Measurements from ENCODE around the gene NDUFA13.

NDUFA13 gene

DNA sequence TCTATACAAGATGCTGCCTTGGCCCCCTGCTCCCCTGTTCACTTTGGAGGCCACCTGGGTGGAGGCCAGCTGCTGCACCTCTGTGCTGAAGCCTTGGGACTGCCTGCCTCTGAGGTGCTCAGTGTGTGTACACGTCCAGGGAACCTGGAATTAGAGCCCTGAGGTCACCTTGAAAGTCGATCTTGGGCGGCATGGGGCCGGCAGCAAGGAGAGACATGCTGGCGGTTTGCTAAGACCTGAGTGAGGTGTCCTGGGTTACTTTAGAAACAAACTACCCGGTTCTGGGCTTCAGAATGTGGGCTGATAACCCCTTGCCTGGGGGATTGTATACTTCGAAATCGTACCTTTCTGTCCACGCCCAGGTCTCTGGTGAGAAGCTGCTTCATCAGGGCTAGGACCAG, 26.2 kb upstream of the NDUFA13 start:
- no peak for DNase-seq

DNA sequence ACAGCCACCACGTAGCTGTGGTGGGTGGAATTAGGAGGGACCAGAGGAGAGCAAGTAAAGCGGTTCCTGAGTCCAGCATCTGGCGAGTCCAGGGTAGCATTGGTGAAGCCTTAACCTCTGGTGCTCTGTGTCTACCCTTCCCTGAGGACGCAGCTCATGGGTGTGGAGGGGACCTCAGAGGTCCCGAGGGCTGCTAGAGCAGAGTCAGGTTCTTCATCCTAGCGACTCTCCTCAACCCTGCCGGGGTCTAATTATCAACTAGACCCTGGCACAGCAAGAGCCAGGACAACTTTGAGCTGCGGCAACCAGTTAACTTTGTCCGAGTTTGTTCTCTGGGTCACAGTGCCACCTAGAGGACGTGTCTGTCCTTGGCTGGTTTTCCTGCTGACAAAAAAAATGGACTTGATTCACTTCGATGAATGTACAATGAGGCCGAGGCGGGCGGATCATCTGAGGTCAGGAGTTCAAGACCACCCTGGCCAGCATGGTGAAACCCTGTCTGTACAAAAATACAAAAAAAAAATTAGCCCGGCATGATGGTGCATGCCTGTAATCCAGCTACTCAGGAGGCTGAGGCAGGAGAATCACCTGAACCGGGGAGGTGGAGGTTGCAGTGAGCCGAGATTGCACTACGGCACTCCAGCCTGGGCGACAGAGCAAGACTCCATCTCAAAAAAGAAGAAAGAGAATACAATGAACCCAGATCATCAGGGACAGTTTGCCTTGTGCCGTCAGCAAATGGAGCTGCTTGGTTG, 25.6 kb upstream of the NDUFA13 start:
- peak; percentile 75 for DNase-seq

DNA sequence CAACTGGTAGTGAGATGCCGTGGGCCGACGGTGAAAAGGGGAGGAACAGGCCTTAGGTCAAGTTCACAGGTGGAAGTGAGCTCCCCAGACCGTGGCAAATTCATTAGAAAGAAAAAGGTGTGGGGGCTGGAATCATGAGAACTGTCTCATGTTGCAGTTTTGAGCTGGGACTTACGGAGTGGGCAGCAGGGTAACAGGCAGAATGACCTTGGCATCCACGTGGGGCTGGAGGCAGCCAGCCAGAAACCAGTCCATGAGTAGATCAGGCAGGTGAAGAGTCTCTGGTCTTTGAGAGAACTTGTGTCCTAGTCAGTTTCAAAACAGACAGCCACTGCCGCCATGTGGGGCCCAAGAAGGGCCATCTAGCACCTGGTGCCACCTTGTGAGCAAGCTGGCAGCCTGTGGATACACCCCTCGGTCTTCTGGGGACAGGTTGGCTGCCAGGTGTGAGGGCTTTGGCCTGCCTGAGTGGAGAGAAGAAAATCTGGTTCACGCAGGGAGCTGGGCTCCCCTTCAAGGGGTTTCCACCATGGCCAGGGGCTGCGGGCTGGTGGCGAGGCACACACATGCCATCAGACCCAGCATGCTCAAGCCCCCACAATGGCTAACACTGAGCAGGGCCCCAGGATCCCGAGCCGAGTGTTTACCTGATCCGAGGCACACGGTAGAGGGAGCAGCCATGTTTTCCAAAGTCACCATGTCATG, 24.6 kb upstream of the NDUFA13 start:
- DNase-seq: no peak

DNA sequence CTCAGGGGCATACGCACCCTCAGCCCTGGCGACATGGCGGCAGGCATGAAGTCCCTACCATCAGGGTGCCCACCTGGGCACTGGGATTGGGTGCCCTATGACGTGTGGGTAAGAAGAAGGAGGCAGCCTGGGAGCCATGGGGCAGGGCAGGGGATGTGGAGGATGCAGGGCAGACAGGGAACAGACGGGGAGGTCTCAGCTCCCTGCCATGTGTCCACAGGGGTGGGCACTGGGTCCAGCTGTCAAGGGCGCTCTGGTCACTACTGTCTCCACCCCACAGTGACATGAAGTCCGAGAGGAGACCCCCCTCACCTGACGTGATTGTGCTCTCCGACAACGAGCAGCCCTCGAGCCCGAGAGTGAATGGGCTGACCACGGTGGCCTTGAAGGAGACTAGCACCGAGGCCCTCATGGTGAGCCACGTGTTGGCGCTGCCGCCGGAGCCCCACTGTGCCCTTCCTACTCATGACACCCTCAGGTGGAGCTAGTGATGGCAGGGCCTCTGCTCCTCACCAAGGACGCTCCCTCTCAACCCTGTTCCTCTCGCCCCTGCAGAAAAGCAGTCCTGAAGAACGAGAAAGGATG, 23.9 kb upstream of the NDUFA13 start:
- no peak for DNase-seq

DNA sequence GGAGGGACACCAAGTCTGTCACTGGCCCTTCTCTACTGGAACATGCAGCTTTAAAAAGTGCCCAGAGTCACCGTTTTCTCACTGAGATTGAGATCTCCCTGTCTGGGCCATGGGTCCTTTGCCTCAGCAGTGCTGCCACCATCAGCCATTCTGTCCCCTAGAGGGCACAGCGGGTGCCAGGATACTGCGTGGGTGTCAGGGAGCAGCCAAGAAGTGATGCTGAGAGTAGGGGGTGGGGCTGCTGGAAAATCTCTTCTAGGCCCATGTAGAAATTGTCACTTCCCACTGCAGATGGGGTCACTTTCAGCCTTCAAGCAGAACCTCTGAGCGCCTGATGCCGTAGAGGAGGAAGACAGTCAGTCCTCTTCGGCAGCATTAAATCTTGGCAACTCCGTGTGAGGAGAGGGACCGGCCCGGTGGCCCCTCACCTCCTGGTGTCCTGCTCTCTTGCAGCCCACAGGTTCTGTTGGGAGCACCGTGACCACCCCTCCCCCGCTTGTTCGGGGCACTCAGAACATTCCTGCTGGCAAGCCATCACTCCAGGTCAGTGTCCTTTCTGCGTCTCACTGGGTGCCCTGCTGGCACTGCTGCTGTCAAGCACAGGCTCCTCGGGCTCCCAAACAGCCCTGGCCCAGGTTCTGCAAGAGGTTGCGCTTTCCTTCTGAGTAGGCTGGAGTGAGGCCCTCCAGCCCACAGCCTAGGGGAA, 22.0 kb upstream of the NDUFA13 start:
- DNase-seq: no peak

DNA sequence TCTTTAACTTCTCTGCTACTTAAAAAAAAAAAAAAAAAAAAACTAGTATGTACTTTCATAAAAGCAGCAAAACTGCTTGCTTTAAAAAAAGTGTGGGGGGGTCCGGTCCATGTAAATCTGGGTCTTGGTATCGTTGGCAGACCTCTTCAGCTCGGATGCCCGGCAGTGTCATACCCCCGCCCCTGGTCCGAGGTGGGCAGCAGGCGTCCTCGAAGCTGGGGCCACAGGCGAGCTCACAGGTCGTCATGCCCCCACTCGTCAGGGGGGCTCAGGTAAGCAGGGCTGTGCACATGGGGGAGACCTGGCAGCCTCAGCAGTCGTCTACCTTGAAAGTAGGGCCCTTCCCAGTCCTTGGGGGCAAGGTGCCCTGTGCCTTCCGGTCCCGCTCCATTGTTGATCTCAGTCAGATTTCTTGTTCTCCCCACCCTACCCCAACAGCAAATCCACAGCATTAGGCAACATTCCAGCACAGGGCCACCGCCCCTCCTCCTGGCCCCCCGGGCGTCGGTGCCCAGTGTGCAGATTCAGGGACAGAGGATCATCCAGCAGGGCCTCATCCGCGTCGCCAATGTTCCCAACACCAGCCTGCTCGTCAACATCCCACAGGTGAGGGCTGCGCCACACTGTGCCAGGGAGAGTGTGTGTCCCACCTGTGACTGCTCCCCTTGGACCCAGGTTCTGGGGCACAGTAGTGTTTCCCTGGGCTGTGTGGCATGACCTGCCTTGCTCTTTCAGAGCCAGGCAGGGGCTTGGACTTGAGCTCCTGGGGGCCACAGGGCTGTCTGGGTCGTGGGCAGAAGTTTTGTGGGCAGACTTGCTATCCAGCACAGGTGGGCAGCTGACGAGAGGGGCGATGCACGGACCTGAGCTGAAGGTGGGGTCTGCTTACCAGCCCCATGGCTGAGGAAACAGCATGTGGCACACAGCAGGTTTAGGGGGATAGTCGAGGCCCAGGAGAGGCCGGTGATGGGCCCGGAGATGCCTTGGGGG, 20.1 kb upstream of the NDUFA13 start:
- DNase-seq: no peak

DNA sequence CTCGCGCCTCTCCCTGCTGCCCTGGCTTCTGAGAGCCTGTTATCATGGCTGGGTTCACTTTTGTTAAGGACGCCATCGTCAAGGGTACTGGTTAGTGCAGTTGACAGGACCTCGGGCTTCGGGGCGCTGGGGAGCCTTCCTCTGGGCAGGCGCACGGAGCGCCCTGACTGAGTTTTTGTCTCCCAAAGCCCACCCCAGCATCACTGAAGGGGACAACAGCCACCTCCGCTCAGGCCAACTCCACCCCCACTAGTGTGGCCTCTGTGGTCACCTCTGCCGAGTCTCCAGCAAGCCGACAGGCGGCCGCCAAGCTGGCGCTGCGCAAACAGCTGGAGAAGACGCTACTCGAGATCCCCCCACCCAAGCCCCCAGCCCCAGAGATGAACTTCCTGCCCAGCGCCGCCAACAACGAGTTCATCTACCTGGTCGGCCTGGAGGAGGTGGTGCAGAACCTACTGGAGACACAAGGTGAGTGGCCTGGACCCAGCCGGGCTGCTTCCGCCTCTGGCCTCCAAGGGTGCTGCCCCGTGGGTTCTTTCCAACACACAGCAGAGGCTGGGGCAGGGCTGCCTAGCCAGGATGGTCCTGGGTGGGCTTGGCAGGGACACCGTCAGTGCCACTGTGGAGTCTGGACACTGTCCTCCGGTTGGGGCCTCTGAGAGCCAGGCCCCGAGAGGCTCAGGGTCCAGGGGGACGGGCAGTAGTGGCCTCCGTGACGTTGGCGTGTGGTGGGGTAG, 17.6 kb upstream of the NDUFA13 start:
- DNase-seq: no peak

DNA sequence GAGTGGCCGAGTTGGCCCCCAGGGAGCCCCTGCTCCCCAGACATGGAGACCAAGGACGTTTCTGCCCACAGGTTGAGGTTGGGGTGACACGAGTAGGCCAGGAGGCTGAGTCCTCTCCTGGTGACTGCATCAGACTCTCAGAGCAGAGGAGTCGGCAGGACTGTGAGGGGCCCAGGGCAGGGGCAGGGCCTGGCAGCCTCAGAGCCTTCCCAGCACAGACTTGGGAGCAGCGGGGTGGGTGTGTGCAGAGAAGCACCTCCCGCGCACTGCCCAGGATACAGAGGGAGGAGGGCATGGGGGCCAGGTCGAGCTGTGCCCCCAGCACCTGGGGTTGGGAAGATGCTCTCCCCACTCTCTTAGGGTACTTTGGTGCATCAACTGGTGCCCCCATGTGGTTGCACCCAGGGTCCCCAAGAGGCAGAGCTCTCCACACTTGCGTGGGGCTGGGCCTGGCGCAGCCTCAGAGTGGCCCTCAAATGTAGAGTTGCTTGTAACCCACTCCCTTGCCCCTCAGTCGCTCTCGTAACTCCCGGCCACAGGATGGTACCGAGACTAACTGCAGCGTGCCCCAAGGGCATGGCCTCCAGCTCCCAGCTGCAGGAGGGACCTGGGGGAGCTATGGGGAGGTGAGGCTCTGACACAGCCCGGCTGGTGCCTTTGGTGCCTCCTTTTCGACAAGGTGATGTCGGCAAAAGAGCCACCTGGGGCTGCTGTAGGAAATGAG, 16.6 kb upstream of the NDUFA13 start:
- DNase-seq: no peak

DNA sequence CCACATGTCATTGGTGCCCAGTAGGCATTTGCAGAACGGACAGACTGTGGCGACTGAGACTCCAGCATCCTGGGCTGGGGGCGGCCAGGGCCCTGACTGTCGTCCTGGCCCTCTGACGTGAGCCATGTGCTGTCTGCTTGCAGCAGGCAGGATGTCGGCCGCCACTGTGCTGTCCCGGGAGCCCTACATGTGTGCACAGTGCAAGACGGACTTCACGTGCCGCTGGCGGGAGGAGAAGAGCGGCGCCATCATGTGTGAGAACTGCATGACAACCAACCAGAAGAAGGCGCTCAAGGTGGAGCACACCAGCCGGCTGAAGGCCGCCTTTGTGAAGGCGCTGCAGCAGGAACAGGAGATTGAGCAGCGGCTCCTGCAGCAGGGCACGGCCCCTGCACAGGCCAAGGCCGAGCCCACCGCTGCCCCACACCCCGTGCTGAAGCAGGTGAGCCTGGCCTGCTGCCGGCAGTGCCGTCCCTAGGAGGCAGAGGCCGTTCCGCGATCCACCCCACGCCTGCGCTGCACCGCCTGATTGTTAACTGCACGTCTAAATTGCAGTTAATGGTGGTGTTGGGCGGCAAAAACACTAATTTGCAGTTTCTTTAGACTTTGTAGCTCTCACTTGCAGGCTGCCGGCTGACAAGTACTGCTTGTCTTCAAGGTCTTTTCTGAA, 14.9 kb upstream of the NDUFA13 start:
- DNase-seq: no peak

DNA sequence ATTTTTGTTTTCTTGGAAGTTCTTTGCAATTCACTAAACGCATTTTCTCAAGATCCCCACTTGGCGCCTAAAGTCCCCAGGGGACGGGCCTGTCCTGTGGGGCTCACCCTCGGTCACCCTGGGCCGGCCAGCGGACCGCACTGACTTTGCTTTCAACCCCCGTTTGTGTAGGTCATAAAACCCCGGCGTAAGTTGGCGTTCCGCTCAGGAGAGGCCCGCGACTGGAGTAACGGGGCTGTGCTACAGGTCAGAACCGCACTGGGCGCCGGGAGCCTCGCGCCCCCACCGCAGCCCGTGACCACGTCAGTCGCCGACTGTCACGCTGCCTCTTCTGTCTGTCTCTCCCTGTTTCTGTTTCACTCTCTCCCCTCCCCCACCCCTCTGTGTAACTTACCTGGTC, 14.2 kb upstream of the NDUFA13 start:
- DNase-seq: no peak

DNA sequence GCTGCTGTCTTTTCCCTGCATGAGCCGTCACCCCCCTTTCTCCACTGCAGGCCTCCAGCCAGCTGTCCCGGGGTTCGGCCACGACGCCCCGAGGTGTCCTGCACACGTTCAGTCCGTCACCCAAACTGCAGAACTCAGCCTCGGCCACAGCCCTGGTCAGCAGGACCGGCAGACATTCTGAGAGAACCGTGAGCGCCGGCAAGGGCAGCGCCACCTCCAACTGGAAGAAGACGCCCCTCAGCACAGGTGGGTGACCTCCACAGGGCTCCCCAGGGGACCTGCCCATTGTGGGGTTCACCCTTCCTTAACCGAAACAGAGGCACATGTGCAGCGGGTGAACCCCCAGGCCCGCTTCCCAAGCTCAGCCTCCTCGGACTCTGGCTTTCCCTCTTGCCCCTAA, 13.7 kb upstream of the NDUFA13 start:
- no peak for DNase-seq

DNA sequence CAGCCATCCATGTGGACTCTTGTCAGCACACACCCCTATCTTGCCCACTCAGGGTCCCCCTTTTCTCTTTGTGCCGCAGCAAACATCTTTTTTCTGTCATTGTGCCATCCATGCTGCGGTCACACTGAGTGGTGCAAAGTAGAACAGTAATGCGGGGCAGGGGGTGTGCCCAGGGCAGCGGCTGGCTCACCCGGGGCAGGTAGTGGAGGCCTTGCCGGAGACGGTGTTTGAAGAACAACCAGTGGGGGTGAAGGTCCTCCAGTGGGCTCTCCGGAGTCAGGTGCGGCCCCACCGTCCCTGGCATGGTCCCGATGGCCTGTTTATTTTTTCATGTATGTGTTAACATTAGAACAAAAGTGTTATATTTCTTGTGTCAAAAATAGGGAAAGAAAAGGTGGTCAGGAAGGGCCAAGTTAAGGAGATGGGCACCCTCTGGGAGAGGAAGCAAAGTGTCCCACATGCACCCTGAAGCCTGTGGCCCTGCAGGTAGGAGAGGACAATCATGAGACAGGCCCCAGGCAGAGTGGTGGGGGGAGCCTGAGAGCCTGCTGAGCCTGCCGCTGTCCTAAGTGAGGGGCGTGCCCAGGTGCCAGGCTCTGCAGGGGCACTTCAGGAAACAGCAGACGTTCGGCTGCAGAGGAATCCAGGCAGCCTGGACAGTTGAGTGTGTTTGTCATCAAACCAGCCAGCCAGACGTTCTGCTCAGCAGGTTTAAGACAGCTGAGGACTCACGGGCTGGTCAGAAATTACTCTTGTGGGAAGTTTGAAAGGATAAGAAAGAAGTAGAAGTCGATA, 13.0 kb upstream of the NDUFA13 start:
- DNase-seq: no peak

DNA sequence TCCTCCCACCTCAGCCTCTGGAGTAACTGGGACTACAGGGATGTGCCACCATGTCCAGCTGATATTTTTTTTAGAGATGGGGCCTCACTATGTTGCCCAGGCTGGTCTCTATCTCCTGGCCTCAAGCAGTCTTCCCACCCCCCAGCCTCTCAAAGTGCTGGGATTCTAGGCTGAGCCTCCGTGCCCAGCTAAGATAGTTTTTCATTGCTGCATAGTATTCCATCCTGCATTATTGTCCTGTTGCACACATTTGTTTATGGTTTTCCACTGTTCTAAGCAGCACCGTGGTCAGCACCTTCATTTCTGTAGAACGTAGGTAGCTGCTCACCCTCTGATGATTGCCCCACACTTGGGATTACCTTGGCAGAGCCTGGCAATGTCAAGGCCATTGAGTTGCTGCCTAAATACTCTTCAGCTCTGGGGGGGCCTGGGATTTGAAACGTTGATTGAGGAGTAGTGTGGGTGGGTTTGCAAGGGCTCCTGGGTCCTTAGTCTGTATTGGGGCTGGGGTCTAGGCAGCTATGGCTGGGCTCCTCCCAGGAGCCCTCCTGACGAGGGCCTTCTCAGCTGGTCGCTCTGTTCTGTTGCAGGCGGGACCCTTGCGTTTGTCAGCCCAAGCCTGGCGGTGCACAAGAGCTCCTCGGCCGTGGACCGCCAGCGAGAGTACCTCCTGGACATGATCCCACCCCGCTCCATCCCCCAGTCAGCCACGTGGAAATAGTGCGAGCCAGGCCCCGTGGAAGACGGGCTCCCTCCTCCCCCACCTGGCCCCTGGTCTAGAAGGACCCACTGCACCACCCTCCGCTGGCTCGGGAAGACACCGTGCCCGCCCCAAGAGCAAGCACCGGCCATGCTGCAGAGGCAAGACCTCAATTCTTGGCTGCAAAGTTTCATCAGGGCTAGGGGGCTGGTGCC, 11.0 kb upstream of the NDUFA13 start:
- no peak for DNase-seq

DNA sequence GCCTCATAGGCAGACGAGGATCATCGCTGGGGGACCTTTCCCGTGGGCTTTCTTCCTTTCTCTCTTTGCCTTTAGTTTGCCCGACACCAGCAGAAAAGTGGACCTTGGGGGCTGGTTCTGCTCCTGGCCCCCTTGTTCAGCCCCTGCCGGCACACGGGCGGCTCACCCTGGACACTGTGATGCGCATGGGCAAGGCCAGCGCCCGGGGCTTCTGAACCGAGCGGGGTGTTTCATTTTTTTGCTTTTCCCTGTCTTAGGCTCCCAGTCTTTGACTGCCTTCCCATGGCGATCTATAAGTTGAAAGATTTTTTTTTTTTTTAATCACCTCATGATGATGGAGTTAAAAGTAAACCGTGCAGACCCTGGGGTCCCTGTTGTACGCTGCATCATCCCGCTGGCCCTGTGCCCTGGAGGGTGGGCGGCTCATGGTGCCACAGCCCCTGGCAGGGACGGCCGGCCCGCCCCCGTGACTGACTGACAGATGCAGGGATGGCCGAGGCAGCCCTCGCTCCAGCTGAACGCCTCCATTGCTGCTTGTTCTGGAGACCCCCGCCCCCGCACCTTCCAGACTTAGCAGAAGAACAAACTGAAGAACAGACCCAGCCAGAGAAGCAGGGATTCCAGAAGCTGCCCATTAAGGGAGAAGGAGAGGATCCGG, 10.2 kb upstream of the NDUFA13 start:
- no peak for DNase-seq

DNA sequence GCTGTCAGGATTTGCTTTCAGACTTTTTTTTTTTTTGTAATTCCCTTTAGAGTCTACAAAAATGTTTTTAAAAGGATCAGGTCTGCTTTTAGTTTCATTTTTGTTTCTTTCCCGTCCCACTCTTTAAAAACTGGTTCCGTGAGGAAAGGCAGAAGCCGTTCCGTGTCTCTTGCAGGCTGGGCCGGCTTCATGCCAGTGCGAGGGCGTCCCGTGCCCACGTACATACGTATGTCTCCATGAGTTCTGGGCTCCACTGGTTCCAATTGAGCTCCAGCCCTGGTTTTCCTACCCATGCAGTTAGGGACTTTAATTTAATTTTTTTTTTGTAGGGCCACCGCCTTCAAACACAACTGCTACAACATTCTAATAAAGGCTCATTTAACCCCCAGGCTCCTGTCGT, 9.4 kb upstream of the NDUFA13 start:
- DNase-seq: no peak

DNA sequence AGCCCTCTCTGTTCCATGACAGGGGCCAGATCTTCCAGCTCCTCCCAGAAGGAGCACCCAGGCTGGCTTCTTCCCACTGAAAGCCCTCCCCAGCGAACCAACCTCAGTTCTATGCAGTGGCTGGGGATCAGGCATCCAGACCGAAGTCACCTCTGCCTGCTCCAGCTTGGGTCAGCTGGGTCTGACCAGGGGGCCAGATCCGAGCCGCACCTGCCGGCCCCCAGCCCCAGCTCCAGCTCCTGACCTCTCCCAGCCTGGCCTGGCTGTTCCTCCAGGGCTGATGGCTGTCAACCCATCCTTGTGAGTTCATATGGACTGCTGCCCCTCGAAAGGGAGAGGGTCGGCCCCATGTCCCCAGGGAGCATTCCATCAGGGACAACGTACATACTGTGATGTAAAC, 8.7 kb upstream of the NDUFA13 start:
- DNase-seq: no peak

DNA sequence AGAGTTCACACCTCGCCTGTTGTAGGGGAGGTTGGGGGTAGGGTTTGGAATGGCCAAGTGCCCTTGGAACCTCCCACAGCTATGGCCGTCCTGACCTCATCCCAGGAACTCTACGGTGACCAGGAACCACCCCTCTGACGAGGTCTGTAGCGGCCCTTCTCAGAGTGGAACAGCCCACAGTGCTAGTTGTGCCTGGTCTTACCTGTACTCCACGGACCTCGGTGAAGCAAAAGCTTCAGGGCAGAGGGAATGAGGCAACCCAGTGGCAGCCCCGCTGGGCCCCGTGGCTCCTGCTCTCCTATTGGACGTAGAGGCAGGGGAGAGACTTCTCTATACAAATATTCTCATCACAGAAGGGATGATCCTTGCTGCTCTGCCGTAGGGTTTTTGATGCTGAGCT, 7.8 kb upstream of the NDUFA13 start:
- DNase-seq: no peak

DNA sequence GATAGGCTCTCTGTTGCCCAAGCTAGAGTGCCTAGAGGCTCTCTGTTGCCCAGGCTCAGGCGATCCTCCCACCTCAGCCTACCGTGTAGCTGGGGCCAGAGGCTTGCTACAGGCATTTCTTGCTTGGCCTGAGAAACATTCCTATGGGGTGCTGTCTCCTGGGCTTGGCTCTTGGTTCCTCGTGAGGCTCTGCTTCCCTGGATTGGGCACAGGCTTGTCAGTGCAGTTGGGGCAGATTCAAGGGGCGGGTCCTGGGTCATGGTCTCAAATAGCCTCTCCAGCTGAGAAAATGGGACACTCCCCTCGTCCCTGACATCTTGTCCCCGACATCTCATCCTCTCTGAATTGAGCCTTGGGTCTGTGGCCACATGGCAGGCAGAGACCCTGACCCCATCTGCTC, 5.6 kb upstream of the NDUFA13 start:
- DNase-seq: no peak

All from activated CD4-positive, CD25-positive, alpha-beta regulatory T cell treated with anti-CD3 and anti-CD28 coated beads, Interleukin-2, amount 50 U/mL, for 72 hours (primary cell).